ENCODE measurements around the gene PLXNA4.
"Not testable (repeated sequence)": the region's sequence is repeated elsewhere in the genome, so short reads cannot be mapped to it uniquely, and the experiment has no call there.

Gene PLXNA4

DNA sequence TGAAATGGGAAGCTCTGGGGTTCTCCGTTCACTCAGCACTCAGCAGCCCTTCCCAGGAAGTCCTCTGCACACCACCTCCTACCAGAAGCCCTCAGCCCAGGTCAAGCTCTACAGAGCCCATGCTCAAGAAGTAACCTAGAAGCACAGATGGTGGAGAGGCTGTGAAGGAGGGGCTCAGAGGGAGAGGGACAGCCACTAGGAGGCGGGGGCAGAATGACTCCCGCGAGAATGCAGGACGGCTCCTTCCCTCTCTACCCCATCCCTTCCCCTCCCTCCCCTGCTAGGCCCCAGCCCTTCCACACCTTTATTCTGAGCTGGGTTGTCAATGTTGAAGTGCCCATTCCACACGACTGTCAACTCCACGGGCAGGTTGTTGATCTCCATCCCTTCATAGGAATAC is 373.2 kb downstream of the PLXNA4 start:
- no peak for DNase-seq (ENCODE audit: low read depth)

DNA sequence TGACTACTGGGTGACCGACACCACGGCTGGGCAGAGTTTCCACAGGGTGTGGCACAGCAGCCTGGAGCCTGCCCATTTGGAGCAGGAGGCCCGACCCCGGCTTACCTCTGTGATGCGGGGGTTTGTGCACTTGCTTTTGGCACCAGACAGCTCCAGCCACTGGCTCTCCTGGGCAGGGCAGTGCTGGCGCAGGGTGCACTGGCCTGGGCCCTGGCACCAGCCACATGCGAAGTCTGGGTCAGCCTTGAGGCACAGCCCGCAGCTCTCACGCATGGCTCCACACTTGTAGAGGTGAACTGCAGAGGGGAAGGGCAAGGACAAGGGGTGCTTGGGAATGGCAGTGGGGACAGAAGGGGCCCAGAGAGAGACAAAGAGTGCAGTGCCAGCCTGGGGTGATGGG is 373.7 kb downstream of the PLXNA4 start:
- DNase-seq (ENCODE audit: low read depth): no peak

DNA sequence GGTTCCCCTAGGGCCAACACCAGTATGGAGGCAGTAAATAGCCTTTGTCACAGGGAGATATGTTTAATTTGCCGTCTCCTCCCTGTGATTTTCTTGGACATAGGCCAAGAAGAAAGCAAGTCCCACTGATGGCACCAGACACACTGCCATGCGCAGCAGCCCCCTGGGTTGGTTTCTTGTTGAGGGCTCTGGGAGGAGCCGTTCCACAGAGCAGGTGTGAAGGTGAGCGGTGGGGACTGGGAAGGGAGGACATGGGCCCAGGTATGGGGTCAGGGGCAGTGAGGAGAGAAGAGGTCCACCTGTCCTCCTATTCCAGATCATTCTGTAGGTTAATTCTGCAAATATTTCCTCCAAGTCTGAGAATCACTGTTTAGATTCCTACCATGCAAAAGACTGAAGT is 376.1 kb downstream of the PLXNA4 start:
- no peak for DNase-seq (ENCODE audit: low read depth)

DNA sequence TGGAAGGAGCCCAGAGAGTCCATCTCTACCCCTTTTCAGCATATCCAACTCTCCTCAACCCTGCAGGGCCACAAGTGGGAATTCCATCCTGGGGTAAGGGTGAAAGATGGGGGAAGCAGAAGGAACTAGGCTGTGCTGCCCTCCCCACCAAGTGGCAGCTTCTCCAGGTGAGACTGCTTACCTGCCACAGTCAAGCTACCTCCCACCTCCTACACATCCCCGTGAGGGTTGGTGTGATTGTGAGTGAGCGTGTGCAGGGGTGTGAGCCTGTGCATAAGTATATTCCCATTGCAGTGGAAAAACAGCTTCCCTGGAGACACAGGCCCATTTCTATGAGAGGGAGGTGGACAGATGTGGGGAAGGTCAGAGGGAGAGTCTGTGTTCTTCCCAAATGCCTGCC is 376.6 kb downstream of the PLXNA4 start:
- no peak for DNase-seq (ENCODE audit: low read depth)

DNA sequence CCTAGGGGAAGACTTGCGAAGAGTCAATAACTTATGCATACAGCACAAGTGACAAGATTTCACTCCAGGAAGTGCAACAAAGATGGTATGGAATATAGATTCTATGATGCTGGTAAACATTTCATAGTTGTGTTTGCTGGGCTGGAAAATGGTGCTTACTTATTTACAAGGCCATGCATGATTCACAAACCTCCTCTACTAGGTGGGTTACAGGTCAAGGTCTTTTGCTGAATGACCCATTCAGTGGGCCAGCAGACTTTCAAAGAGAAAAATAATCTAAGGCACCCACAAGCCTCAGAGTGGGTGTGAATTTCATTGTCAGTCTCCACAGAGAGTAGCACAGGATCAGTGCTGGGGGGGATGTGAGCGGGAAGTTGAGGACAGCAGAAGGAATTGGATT is 378.5 kb downstream of the PLXNA4 start:
- DNase-seq (ENCODE audit: low read depth): no peak

DNA sequence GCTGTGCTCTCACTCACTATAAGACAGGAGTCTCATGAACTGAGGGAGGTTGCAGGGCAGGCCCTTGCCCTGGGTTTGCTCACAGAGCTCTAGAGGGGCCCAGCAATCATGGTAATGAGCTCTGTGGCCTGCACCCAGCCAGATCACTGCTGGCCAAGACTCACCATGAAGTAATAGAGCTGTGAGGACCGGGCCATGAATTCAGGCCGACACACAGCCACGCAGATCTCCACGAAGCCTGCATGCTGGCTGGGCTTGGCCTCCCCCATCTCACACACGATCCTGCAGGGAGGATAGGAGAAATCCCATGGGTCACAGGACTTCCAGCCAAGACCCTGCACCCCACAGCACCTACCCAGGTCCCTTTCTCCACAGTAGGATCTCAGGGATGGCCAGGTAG is 382.4 kb downstream of the PLXNA4 start:
- DNase-seq (ENCODE audit: low read depth): no peak

DNA sequence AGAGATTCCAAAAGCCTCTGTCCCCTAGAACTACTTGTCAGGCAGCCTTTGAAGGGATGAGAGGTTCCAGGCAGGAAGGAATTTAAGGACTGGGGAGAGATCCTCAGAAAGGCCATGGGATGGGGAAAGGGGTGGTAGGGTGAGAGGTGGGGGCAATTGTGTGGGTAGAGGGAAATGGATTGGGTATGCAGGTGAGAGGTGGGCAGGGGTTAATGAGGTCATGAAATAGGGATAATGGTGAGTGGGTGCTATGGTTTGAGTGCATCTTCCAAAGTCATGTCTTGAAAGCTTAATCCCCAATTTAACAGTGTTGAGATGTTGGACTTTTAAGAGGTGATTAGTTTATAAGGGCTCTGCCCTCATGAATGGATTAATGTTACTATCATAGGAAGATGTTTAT is 383.5 kb downstream of the PLXNA4 start:
- no peak for DNase-seq (ENCODE audit: low read depth)

DNA sequence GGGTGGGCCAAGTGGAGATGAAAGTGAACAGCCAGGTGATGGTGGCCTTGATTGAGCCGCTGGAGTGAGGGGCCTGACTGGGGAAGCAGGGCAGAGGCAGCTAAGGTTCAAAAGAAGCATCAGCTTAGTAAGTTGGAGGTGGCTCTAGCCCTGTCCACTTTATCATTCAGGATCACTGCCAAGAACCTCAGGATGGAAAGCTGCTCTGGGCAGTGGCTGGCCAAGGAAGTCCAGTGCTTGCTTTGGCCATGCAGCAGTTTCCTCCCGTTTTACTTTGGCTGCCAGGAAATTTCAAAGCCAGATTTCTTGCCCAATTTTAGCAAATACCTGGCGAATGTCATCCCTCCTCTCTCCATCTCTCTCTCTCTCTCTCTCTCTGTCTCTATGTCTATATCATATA is 384.9 kb downstream of the PLXNA4 start:
- DNase-seq (ENCODE audit: low read depth): no peak

DNA sequence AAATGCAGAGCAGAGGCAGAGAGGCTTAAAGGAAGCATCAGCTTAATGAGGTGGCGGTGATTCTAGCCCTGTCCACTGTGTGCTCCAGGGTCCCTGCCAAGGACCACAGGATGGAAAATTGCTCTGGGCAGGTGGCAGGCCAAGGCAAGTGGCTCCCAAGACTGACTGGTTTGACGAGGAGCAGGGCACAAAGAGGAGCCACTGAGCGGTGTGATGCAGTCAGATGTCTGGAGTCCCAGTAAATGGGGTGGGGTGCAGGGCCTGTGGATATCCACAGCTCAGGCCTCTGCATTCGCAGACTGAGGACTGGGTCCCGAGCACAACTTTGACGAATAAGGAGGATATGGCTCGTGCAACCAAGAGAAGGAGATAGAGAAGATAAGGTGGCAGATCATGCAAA is 385.6 kb downstream of the PLXNA4 start:
- DNase-seq (ENCODE audit: low read depth): no peak

DNA sequence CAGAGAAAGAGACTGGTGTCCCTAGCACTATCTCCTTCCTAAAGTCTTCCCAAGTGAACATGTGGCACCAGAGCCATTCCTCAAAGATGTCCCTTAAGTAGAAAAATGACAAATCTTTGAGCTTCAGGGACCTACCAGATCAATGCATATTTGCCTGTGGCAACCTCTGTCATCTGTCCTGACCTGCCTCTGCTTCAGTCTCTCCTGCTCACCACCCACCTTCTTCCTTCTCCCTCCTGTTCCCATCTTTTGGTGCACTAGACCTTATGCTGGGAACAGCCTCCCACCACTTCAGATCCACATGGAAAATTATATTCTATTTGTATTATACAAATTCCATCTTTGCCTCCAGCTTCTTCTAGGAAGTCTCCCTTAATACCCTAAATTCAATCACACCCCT is 386.4 kb downstream of the PLXNA4 start:
- no peak for DNase-seq (ENCODE audit: low read depth)

DNA sequence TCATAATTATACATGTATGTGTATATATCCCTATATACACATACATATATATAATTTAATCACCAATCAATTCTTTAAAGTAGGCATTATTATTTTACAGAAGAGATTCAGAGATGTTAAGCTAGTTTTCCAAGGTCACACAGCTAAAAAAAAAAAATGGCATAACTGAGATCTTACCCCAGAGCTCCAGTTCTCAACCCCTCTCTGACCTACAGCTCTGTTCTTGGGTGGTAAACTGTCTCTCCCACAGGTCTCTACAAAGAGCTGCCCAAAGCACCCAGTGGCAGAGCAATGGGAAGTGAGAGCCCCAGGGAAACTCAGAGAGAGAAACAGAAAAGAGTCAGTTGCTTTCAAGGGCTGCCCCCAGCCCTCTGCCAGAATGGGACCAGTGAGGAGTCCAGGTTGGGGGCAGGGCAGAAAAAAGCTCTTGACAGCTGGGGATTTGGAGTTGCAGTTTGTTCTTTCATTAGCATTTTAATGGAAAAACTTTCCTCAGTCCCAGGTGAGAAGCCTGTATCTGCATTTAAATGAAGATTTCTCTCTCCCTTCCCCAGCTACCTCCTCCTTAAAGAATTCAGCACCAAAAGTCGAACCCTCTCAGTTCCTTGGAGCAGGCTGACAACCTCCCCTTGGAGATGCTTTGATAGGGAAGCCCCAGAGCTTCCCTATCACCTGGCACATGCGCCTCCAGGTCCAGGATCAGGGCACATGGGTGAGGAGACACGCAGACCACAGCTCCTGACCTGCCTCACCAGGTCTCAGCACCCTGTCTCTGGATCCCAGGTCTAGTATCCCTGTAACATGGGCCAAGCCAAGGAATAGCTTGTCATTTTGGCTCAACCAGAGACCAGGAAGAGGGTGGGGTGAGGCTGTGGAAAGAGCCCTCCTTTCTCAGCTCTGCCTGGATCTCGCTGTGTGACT is 388.1 kb downstream of the PLXNA4 start:
- DNase-seq (ENCODE audit: low read depth): no peak

DNA sequence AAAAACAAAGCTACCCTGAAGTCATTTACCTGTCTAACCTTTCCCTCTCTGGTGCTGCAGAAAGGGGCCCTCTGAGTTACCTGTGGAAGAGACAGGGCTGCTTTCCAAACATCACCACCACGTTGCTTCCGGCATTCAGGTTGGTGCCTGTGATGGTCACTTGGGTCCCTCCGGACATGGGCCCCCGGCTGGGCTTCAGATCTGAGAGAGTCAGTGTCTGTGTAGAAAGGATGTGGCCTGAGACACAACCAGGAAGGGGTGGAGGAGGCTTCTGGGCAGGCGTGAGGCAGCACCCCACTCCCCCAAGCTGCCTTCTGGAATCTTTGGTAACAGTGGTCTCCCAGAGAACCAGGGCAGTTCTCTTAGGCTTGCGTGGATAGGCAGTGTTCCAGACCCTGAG is 388.9 kb downstream of the PLXNA4 start:
- no peak for DNase-seq (ENCODE audit: low read depth)

DNA sequence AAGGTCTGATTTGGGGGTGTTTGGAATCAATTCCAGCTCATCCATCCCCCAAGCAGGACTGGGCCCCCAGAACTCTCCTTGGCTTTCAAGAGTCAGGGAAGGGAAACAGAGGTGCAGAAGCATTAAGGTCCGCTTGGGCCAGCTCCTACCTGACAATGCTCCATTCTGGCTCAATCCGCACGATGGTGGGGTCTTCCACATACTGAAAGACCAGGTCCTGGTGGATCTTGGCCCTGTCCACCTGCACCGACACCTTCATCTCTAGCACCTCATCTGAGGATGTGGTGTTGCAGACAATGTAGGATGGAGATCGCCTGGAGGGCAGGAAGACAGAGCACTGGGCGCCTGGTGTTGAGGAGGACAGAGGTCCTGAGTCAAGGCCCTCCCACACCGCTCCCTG is 391.1 kb downstream of the PLXNA4 start:
- DNase-seq (ENCODE audit: low read depth): no peak

DNA sequence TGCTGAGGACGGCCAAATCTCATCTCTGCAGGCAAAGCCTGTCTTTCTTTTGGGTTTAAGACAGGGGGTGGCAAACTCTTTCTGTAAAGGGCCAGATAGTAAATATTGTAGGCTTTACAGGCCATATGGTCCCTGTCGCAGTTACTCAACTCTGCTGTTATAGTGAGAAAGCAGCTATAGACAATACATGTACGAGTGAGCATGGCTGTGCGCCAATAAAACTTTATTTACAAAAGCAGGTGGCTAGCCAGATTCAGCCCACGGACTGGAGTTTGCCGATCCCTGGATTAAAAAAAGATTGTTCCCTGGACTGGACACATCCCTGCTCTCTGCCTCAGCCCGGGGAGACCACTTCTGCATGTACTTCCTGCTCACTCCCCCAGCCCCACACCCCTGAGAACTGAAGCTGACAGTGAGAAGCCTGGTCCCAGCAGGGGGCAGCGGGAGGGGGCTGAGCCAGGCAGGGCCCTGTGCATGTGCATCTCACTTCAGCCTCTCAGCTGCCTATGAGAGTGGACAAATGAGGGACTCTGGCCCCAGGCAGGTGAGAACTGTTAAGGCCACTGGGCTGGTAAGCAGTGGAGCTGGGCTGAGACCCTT is 392.4 kb downstream of the PLXNA4 start:
- DNase-seq (ENCODE audit: low read depth): no peak

DNA sequence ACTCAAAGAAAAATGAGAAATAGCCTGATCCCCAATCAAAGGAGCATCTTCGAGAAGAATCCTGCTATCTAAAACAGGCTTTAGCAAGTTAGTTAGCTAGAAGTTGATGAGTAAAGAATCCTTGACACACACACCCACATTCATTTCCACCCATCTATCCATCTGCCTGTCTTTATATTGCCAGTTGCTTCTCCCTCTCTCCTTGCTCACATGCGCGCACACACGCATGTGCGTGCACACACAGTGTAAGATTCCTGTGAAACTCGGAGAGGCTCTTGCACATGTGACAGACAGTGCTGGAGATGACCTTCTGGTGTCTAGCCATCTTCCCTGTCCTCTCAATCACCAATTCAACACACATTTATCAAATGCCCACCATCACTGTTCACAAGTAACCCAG is 393.3 kb downstream of the PLXNA4 start:
- no peak for DNase-seq (ENCODE audit: low read depth)

DNA sequence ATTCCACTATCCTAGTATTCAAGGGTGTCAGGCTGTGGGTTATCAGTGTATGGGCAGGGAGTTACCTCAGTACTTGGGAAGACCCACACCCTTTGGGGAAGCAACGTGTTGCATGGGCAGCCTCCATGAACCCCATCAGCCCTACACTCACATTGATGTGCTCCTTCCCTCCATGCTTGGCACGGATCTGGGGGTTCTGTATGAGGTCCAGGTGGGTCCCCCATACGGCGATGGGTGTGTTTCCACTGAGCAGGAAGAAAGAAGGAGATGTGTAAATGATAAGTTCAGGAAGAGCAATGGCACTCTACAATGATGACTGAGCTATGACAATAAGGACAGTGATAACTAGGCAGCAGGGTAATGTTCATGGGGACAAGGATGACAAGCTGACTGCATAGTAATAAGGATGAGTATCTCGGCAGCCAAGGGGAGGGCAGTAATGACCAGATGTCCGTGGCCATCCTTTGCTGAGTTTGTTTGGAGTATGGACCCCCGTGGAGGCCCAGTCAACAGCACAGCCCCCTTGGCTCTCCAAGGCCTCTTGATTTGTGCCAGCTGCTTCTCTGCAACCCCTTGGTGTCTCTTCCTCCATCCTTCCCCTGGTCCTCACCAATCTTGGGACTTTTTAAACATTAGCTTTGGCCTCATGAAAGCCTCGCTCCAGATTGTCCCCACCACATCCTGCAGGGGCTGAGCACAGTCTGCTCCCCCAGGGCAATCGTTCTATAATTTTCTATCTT is 394.2 kb downstream of the PLXNA4 start:
- no peak for DNase-seq (ENCODE audit: low read depth)

DNA sequence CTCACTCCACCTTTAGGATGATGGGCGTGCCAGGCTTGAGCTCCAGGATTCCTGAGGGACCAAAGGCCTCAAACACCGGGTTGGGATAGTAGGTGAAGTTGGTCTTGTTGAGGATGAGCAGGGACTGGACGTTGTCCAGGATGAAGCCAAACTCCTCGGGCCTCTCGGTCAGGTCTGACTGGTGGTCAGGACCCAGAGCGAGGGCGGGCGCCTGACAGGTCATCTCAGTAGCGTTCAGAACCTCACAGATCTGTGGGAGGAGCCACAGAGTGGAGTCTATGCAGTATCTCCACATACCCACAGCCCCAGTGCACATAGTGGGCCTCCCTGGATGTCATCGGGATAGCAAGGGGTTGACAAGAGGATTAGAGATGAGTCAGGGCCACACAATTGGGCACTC is 394.9 kb downstream of the PLXNA4 start:
- DNase-seq (ENCODE audit: low read depth): no peak

DNA sequence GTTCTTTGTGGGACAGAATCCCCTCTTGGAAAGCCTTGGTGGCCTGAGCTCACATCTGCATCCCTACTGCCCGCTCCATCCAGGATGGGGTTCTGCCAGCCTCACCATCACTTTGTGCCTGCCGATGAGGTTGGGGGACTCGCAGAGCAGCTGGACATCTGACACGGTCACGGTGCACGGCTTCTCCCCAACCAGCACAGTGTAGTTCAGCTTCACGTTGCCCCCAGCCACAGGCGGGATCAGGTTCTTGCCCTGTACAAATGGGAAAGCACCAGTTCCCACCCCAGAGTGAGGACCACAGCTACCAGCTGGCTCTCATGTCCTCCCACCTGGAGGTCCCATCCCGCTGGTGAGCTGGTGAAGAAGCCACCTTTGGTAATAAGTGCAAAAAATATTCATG is 395.8 kb downstream of the PLXNA4 start:
- no peak for DNase-seq (ENCODE audit: low read depth)

DNA sequence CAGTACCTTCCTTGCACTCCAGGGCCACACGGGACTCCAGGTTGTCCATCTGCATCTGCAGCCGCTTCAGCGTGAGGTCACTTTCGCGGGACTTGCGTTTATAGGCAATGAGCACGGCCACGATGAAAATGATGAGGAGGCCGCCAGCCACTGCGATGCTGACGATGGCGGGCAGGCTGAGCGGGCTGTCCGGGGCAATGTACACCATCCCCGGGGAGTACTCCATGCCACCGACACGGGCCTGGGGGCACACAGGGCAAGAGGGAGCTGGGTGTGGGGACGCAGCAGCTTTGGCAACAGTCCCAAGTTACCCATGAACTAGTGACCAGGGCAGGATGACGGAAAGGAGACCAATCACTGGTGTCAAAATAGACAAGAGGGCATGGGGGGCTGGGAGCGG is 396.6 kb downstream of the PLXNA4 start:
- no peak for DNase-seq (ENCODE audit: low read depth)

DNA sequence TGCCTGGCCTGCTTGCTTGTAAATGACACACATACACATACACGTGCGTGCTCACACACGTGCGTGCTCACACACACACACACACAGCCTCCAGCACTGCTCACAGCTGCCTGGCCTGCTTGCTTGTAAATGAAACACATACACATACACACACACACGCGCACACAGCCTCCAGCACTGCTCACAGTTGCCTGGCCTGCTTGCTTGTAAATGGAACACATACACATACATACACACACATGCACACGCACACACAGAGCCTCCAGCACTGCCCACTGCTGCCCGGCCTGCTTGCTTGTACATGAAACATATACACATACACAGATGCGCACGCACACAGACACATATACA is 397.2 kb downstream of the PLXNA4 start:
- no peak for DNase-seq (ENCODE audit: low read depth)

DNA sequence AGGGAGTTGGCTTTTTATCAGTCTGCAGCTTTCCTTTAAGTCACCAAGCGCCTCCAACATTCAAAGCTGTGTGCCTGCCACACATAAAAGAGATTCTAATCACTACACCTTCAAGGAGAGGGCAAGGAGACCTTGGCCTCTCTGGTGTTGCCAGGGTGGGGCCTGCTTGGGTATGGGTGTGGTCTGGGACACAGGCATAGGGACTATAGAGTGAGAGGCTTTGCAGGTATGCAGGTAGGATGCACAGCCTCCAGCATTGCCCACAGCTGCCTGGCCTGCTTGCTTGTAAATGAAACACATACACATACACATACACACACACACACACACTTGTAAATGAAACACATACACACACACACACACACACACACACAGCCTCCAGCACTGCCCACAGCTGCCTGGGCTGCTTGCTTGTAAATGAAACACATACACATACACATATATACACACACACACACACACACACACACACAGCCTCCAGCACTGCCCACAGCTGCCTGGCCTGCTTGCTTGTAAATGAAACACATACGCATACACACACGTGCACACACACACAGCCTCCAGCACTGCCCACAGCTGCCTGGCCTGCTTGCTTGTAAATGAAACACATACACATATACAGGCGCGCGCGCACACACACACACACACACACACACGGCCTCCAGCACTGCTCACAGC is 397.7 kb downstream of the PLXNA4 start:
- DNase-seq (ENCODE audit: low read depth): not testable (repeated sequence)

DNA sequence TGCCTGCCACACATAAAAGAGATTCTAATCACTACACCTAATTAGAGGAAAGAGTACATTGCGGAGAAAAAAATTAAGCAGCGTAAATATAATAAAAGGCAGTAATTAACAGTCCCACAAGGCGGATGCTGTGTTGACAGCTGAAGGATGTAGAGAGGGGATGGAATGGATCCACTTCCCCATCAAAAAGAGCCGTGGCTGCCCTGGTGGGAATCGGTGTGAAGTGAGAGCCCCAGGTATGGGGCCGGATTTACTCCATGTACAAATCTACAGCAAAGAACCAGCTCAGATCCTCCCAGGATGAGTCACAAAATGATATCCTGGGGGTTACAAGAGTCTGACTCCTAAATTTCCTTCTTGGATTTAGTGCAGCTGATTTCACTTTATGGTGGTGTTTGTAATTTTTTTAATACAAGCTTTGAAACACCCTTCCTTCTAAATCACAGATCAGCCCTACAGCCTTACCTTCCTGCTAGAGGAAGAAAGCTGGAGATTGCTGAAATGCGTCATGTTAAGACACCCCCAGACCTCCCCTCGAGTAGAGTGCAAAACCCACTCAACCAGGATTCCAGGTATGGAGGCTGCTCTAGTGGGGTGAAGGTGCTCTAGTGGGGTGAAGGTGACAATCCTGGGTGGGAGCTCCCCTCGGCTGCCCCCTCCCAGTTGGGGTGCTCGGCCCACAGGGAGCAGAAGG is 398.4 kb downstream of the PLXNA4 start:
- DNase-seq (ENCODE audit: low read depth): no peak
